Measurements from ENCODE around the gene ZHX3.

The ZHX3 gene

GRCh38 chr20:41355192-41355591 lies 37.7 kb upstream of the ZHX3 start:
- no peak for FAIRE-seq

DNA sequence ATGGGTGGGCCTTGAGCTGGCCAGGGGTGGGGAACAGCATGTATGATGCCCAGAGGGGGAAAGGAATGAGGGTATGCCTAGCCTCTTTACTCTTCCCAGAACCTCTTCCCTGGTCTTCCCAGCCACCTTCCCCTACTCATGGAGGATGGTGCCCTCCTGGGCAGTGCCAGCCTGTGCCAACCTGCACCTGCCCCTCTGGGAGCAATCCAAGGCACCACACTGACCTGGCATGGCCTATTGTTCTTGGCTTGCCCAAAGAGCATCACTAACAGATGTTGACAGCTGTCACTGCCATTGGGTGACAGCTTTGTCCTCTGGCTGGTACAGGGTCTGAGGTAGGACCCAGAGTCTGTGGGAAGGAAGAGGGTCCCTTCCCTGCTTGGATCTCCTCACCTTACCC lies 36.0 kb upstream of the ZHX3 start:
- FAIRE-seq: no peak

- no peak for FAIRE-seq
Measured at GRCh38 chr20:41352666-41353065, 35.1 kb upstream of the ZHX3 start.

DNA sequence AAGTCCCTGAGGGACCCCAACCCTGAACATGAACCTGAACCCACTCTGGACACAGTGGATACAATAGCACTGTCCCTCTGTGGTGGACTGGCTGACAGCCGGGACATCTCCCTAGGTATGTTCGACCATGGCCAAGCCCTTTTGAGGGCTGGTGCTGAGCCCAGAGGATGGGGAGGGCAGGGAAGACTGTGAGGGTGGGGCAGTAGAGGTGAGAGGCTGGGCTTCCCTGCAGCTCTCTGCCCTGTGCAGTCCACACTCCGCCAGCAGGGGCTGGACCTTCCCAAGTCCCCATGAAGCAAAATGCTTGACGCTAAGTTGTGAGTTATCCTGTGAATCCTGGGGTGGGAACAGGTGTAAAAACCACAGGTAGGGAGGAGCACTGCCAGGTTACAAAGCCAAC lies 34.6 kb upstream of the ZHX3 start:
- no peak for FAIRE-seq

DNA sequence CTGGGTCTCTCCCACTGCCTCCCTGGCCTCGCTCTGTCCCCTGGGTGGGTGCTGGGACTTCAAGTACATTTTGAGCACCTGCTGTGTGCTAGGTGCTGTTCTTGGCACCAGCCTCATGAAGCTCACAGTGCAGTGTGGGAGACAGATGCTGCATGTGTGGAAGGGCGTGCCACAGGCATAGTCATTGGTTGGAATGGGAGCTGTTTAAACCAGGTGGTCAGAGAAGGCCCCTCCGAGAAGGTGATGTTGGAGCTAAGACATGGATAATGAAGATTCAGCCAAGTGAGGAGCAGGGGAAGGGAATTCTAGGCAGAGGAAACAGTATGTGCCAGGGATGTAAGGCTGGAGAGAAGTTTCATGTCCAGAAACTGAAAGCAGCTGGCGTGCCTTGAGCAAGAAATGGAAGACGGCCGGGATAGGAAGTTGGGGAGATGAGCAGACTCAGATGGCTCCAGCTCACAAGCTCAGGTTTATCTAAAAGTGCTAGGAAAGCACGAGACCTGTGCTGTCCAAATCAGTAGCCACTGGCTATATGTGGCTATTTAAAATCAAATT lies 33.0 kb upstream of the ZHX3 start:
- no peak for FAIRE-seq

GRCh38 chr20:41349943-41350342 lies 32.4 kb upstream of the ZHX3 start:
- no peak for FAIRE-seq

DNA sequence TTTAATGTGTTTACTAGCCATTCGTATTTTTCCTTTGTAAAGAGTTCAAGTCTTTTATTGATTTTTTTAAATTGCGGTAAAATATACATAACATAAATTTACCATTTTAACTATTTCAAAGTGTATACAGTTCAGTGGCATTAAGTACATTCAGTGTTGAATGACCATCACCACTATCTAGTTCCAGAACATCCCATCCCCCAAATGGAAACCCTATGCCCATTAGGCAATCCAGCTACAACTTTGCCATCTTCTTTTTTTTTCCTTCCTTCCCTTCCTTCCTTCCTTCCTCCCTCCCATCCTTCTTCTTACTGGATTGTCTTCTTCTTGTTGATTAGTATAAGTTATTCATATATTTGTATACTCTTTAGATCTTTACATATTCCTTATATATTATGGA lies 31.7 kb upstream of the ZHX3 start:
- no peak for FAIRE-seq

DNA sequence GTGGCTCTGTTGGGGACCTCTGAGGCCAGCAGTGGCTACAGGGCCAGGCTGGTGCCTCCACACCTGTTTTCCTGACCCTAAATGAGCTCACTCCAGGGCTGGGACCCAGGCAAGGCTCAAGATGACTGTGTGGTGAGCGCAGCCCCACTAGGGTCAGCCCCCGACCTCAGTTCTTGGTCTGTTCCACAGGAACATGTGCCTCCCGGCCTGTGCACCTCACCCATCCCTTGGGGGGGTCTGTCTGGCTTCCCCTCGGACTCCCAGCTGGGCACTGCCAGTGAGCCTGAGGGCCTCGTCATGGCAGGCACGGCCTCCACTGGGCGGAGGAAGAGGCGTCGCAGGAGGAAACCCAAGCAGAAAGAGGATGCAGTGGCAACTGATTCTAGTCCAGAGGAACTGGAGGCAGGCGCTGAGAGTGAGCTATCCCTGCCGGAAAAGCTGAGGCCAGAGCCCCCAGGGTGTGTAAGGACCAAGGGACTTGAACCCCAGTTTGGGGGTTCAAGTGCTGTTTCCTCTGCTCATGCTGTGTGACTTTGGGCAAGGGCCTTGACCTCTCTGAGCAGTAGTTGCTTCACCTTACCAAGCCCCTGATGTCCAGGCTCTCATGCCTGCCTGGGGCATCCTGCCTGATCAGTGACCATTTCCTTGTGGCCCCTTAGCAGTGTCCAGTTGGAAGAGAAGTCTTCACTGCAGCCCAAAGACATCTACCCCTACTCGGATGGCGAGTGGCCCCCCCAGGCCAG lies 31.1 kb upstream of the ZHX3 start:
- no peak for FAIRE-seq

- FAIRE-seq: no peak
Measured at GRCh38 chr20:41347523-41348429, 30.2 kb upstream of the ZHX3 start.

GRCh38 chr20:41345729-41346067 lies 28.2 kb upstream of the ZHX3 start:
- no peak for FAIRE-seq

DNA sequence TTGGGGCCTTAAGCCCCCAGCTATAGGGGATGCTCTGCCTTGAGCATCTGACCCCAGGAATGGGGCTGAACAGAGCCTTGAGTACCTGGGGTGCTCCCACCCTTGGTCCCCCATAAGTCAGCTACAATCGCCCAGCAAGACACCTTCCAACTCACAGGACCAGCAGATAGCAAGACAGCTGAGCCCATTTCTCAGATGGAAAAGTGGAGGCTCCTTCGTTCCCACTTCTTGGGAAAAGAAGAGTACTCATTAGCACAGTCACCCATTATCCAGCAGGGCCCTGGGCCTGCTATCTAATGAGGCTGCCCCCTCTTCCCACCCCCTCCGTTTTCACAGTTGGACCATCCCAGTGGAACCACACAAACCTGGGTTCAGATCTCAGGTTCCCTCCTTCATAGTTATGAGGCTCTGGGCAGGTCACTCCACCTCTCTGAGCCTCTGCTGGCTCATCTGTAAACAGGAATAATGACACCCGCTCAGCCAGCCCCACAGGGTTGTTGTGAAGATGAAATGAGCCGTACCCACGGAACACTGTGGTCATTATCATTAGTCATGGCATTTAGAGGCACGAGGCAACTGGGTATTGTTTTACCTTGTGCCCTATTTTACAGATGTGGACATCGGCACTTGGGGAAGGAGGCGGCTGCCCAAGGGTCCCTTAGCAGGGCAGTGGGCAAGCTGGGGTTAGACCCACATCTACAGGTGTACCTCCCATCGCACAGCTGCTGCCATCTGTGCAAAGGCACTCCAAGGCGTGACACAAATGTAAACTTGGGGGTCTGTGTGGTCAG lies 27.6 kb upstream of the ZHX3 start:
- FAIRE-seq: peak; percentile 13

DNA sequence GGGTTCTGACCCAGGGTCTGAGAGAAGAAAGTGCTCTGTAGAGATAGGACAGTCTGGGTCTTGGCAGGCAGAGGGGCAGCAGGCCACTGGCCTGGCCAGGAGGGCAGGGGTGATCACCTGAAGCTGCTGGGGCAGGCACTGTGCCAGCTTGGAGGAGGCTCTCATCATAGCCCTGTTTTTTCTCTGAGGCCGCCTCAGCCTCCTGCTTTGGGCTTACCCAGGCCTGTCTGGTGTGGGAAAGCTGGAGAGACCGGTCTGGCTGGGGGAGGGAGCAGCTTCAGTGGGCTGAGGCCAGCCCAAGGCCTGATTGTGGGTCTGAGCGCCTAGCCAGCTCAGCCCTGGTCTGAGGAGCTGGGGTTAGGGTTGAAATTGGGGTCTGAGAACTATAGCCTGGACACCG lies 26.9 kb upstream of the ZHX3 start:
- FAIRE-seq: no peak

DNA sequence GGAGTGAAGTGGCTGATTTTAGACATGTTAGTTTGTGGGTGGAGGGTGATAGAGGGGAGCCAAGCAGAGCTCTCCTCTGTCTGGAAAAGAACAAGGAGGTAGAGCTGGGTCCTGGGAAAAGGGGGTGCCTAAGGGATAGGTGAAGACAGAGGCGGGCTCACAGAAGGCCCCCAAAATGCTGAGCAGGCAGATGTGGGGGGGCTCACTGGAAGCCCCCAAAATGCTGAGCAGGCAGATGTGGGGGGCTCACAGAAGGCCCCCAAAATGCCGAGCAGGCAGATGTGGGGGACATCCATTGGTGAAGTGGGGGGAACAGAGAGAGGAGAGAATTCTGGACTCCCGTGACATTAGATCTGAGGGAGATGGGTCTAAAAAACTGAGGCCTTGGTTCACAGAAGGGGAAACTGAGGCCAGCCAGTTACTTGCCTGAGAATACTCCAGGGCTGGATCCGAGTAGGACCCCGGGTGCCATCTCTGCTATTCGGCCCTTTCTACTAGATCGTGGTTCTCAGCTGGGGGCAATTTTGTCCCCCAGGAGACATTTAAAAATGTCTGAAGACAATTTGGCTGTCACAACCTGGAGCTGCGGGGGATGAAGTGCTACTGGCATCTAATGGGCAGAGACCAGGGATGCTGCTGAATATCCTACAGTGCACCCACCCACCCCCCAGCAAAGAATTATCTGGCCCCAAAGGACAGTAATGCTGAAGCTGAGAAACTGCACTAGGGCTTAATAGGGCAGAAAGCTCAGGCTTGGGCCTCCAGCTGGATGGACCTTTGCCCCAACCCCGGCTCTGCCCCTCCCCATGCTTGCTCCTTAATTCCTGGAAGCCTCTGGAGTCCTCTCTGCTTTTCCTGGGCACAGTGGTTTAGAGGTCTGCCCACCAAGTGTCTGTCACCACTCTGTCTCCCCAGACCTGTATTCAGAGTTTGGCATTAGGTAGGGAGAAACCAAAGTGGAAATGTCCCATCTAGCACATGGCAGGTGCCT lies 25.2 kb upstream of the ZHX3 start:
- no peak for FAIRE-seq

DNA sequence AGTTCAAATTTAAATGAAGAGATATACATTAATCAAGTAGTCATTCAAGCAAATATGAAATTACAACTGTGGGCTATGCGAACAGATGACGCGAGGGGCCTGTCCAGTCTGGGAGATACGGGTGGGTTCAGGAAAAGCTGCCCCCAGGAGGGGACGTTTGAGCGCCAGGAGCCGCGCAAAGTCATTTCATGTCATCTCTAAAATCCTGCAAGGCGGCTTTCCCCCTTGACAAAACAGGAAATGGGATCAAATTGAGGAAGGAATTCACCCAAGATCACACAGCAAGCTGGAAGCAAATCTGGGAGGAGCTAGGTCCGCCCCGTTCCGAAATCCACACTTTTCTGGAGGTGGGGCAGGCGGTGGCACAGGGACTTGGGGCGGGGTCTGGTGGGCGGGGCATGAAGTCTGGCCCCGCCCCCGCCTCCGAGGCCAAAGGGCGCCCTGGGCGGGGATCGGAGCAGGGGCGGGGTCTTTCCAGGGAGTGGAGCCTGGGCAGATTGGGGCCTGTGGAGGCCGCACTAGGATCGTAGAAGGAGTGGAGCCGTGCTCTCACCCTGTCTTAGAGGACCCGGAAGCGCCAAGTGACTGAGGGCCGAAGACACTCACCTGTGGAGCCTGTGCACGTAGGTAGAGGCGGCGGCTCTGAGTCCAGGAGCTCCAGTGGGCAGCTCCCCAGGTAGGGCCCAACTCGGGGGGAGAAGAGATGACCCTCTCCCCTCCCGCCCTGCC lies 23.0 kb upstream of the ZHX3 start, which contains the start of gene LPIN3:
LPIN3 (plus strand) TSS at position 495 of the 729 bp plus-strand sequence. CDS start 4,983 bp downstream, outside the sequence.
- FAIRE-seq: no peak

DNA sequence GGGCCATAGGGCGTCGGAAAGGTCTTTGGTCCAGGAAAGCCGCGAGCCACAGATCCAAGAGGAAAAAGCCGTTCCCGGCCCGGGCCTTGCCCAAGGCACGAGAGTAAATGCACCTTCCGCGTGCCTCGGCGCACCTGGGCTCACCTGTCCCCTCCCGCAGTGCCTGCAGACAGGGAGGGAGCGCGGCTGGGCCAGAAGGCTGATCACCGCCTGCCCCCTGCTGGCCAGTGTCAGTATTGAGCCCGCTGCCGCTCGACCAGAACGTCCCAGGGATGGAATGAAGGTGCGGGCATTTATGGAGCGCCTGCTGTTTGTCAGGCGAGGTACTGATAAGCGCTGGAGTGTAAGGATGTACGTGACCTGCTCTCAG lies 22.4 kb upstream of the ZHX3 start:
- no peak for FAIRE-seq

DNA sequence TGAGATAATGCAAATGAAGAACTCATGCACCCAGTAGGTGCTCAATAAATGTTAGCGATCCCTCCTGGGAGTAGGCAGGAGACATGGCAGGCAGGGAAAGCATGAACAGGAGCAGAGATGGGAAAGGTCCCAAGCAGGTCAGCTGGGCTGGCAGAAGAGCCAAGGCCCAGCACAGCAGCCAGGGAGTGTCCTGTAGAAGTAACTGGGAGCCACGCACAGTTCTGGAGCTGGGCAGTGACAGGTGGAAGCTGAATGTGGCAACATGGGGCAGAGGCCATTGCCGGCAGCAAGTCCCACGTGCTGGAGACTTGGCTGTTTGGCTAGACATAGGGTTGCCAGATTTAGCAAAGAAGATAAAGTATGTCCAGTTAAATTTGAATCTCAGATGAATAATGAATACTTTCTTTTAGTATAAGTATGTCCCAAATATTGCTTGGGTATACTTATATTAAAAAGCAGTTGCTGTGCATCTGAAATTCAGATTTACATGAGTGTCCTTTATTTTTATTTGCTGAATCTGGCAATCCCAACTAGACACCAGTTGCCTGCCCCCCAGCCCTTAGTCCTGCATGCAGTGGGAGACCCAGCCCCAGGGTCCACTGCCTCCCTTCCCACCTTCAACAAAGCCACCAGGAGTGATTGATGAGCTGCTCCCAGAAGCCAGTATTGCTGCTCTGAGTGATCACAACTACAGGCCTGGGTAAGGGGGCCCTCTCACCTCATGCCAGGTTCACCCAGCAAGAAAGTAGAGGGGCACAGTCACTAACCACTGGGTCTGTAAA lies 19.4 kb upstream of the ZHX3 start:
- no peak for FAIRE-seq

GRCh38 chr20:41335591-41335990 lies 18.1 kb upstream of the ZHX3 start:
- FAIRE-seq: no peak

GRCh38 chr20:41334443-41335421 lies 17.2 kb upstream of the ZHX3 start:
- FAIRE-seq: no peak

DNA sequence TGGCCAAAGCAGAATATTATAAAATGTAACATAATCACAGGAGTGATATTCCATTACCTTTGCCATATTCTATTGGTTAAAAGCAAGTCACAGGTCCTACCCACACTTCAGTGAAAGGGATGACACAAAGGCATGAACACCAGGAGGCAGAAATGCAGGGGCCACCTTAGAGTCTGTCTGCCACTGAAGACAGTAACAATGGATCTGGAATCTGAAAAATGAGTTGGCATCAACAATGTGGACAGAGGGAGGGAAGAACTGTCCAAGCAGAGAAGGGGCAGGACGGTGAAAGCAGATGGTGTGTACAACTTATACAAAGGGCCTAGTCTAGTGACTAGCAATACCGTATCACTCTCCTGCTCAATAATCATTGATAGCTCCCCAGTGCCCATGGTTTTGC lies 16.5 kb upstream of the ZHX3 start:
- no peak for FAIRE-seq

Data from islet of Langerhans (tissue), 1 donor.